GM12878 (cell line): ENCODE measurements around the gene TBL3. TPM values are rescaled to one million over a fixed set of nuclear protein-coding genes. Genes with fewer than 3 reads are reported as not detected.

Experiments
- CREB1 ChIP-seq: IDR thresholded peaks from 2 replicates; pipeline ENCODE4 v1.6.1; 2012; ENCODE audit warnings: low read depth, mild to moderate bottlenecking, inconsistent platforms
- FOXK2 ChIP-seq: fragments of 450-650 bp; IDR thresholded peaks from 2 replicates; pipeline ENCODE4 v1.6.1; 2017; ENCODE audit warnings: mild to moderate bottlenecking, moderate library complexity
- MEF2B ChIP-seq: fragments of 450-650 bp; IDR thresholded peaks from 2 replicates; pipeline ENCODE4 v1.6.1; 2018; ENCODE audit warnings: mild to moderate bottlenecking, moderate library complexity; ENCODE audit not compliant: partially characterized antibody, poor library complexity, severe bottlenecking
- MTA3 ChIP-seq: IDR thresholded peaks from 2 replicates; pipeline ENCODE4 v1.6.1; 2012; ENCODE audit warnings: low read length, inconsistent platforms, borderline replicate concordance
- MYB ChIP-seq: fragments of 150-350 bp; IDR thresholded peaks from 2 replicates; pipeline ENCODE4 v1.6.1; 2014; ENCODE audit warnings: mild to moderate bottlenecking, low read depth, low read length, borderline replicate concordance
- MYC ChIP-seq: IDR thresholded peaks from 2 replicates; pipeline ENCODE4 v1.6.1; 2011; ENCODE audit warnings: mild to moderate bottlenecking, low read length, moderate library complexity, inconsistent platforms; ENCODE audit not compliant: insufficient read depth, insufficient replicate concordance, insufficient read length, severe bottlenecking
- RFX5 ChIP-seq: IDR thresholded peaks from 2 replicates; pipeline ENCODE4 v1.6.1; 2011; ENCODE audit warnings: low read depth, low read length, improper control_type of control experiment
- SMARCA5 ChIP-seq: fragments of 450-650 bp; IDR thresholded peaks from 2 replicates; pipeline ENCODE4 v1.6.1; 2017; ENCODE audit warnings: mild to moderate bottlenecking
- SRF ChIP-seq, 2 experiments: IDR thresholded peaks; 2 replicates each; pipeline ENCODE4 v1.6.1; 2011; ENCODE audit warnings: low read depth in 2 of 2, low read length in 2 of 2, mild to moderate bottlenecking in 1 of 2, moderate library complexity in 1 of 2
- TARDBP ChIP-seq: IDR thresholded peaks from 2 replicates; pipeline ENCODE4 v1.6.1; 2016; ENCODE audit warnings: borderline replicate concordance
- ZBED1 ChIP-seq: IDR thresholded peaks from 2 replicates; pipeline ENCODE4 v1.6.1; 2016; ENCODE audit warnings: borderline replicate concordance
- ZNF384 ChIP-seq: IDR thresholded peaks from 2 replicates; pipeline ENCODE4 v1.6.1; 2012; ENCODE audit warnings: low read depth, mild to moderate bottlenecking, low read length, improper control_type of control experiment, borderline replicate concordance
- polyA plus RNA-seq, 11 experiments: library from polyadenylated mRNA; depleted of rRNA in 4 of 11; unstranded in 6 of 11; stranded (reverse) in 5 of 11; fragments of >200 nt; fragmentation: Nextera tagmentation in 4 of 11; fragmentation: Illumina TruSeq in 1 of 11; extraction: Ambion mirVana in 4 of 11; extraction: Trizol in 1 of 11; gene quantifications; 1 replicate in 1 of 11; 2 replicates in 10 of 11; pipeline versions ENCODE4 v1.2.1 to v1.2.3, GENCODE V29; 2011 to 2016; ENCODE audit warnings: inconsistent platforms in 2 of 11, missing spikeins in 2 of 11, low read depth in 1 of 11
- total RNA-seq, 4 experiments: library from RNA; depleted of rRNA in 3 of 4; stranded (reverse); fragments of >200 nt in 3 of 4; fragmentation: Illumina TruSeq in 1 of 4; extraction: Trizol in 1 of 4; gene quantifications; 2 replicates each; pipeline versions ENCODE4 v1.2.1 to v1.2.3, GENCODE V29; 2013 to 2021
- TF ChIP-seq, protein P1 (sequence below): IDR thresholded peaks from 2 replicates; pipeline ENCODE4 v1.6.1; 2012; ENCODE audit warnings: mild to moderate bottlenecking, low read depth, low read length
- TF ChIP-seq, protein P2 (sequence below): IDR thresholded peaks from 2 replicates; pipeline ENCODE4 v1.6.1; 2012; ENCODE audit warnings: improper control_type of control experiment, low read depth, low read length; ENCODE audit not compliant: insufficient replicate concordance
- TF ChIP-seq, protein P3 (sequence below): fragments of 450-650 bp; IDR thresholded peaks from 2 replicates; pipeline ENCODE4 v1.6.1; 2017; ENCODE audit warnings: mild to moderate bottlenecking, moderate library complexity

The TBL3 gene
- total and polyA plus RNA-seq, 10 of the 15 experiments (the other 5 are each of a cell fraction or from before 2014, with no cell fraction given), result 1.2 to 101 (median 34.2) TPM

DNA sequence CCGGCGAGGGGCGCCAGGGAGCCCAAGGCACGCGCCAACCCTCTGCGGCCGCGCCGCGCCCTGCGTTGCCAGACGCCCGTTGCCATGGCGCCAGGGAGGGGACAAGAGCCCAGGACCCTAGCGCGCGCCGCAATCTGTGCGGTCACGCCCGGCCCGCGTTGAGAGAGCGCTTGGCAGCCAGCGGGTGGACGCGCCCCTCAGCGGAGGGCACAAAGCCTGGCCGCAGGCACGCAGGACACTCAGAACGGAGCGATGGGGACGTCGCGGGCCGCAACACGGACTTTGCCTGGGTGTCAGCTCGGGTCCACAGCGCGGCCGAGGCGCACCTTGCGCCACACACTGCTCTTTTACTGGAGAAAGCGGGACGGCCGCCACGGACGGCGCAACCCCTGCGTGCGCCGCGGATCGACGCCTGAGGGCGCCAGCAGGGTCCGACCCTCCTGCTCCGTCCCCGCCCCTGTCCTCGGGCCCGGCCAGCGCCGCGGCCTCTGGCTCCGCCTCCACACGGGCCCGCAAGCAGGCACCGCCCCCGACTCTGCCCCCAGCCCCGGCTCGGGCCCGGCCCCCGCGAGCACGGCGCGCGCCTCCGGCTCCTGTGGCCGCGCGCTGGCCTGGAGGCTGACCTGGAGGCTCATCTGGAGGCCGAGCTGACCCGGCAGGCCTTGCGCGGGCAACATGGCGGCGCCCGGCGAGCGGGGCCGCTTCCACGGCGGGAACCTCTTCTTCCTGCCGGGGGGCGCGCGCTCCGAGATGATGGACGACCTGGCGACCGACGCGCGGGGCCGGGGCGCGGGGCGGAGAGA lies 11.9 kb downstream of the TBL3 start, which contains the start of gene GFER (continued):
- TF ChIP-seq, protein P1, sequence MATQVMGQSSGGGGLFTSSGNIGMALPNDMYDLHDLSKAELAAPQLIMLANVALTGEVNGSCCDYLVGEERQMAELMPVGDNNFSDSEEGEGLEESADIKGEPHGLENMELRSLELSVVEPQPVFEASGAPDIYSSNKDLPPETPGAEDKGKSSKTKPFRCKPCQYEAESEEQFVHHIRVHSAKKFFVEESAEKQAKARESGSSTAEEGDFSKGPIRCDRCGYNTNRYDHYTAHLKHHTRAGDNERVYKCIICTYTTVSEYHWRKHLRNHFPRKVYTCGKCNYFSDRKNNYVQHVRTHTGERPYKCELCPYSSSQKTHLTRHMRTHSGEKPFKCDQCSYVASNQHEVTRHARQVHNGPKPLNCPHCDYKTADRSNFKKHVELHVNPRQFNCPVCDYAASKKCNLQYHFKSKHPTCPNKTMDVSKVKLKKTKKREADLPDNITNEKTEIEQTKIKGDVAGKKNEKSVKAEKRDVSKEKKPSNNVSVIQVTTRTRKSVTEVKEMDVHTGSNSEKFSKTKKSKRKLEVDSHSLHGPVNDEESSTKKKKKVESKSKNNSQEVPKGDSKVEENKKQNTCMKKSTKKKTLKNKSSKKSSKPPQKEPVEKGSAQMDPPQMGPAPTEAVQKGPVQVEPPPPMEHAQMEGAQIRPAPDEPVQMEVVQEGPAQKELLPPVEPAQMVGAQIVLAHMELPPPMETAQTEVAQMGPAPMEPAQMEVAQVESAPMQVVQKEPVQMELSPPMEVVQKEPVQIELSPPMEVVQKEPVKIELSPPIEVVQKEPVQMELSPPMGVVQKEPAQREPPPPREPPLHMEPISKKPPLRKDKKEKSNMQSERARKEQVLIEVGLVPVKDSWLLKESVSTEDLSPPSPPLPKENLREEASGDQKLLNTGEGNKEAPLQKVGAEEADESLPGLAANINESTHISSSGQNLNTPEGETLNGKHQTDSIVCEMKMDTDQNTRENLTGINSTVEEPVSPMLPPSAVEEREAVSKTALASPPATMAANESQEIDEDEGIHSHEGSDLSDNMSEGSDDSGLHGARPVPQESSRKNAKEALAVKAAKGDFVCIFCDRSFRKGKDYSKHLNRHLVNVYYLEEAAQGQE, result no peak
- TF ChIP-seq MEF2B (no peak), CREB1 (no peak), MYC (no peak), ZNF384 (no peak), MTA3 (no peak), SRF (IDR thresholded peaks at IDR 0.05; ENCODE audit: low read depth in 2 of 2, low read length in 2 of 2) (no peak), SMARCA5 (peak; percentile 99), TARDBP (no peak), RFX5 (no peak), FOXK2 (no peak), ZBED1 (no peak), MYB (no peak)
- TF ChIP-seq, protein P2, sequence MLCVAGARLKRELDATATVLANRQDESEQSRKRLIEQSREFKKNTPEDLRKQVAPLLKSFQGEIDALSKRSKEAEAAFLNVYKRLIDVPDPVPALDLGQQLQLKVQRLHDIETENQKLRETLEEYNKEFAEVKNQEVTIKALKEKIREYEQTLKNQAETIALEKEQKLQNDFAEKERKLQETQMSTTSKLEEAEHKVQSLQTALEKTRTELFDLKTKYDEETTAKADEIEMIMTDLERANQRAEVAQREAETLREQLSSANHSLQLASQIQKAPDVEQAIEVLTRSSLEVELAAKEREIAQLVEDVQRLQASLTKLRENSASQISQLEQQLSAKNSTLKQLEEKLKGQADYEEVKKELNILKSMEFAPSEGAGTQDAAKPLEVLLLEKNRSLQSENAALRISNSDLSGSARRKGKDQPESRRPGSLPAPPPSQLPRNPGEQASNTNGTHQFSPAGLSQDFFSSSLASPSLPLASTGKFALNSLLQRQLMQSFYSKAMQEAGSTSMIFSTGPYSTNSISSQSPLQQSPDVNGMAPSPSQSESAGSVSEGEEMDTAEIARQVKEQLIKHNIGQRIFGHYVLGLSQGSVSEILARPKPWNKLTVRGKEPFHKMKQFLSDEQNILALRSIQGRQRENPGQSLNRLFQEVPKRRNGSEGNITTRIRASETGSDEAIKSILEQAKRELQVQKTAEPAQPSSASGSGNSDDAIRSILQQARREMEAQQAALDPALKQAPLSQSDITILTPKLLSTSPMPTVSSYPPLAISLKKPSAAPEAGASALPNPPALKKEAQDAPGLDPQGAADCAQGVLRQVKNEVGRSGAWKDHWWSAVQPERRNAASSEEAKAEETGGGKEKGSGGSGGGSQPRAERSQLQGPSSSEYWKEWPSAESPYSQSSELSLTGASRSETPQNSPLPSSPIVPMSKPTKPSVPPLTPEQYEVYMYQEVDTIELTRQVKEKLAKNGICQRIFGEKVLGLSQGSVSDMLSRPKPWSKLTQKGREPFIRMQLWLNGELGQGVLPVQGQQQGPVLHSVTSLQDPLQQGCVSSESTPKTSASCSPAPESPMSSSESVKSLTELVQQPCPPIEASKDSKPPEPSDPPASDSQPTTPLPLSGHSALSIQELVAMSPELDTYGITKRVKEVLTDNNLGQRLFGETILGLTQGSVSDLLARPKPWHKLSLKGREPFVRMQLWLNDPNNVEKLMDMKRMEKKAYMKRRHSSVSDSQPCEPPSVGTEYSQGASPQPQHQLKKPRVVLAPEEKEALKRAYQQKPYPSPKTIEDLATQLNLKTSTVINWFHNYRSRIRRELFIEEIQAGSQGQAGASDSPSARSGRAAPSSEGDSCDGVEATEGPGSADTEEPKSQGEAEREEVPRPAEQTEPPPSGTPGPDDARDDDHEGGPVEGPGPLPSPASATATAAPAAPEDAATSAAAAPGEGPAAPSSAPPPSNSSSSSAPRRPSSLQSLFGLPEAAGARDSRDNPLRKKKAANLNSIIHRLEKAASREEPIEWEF, result no peak
- TF ChIP-seq, protein P3, sequence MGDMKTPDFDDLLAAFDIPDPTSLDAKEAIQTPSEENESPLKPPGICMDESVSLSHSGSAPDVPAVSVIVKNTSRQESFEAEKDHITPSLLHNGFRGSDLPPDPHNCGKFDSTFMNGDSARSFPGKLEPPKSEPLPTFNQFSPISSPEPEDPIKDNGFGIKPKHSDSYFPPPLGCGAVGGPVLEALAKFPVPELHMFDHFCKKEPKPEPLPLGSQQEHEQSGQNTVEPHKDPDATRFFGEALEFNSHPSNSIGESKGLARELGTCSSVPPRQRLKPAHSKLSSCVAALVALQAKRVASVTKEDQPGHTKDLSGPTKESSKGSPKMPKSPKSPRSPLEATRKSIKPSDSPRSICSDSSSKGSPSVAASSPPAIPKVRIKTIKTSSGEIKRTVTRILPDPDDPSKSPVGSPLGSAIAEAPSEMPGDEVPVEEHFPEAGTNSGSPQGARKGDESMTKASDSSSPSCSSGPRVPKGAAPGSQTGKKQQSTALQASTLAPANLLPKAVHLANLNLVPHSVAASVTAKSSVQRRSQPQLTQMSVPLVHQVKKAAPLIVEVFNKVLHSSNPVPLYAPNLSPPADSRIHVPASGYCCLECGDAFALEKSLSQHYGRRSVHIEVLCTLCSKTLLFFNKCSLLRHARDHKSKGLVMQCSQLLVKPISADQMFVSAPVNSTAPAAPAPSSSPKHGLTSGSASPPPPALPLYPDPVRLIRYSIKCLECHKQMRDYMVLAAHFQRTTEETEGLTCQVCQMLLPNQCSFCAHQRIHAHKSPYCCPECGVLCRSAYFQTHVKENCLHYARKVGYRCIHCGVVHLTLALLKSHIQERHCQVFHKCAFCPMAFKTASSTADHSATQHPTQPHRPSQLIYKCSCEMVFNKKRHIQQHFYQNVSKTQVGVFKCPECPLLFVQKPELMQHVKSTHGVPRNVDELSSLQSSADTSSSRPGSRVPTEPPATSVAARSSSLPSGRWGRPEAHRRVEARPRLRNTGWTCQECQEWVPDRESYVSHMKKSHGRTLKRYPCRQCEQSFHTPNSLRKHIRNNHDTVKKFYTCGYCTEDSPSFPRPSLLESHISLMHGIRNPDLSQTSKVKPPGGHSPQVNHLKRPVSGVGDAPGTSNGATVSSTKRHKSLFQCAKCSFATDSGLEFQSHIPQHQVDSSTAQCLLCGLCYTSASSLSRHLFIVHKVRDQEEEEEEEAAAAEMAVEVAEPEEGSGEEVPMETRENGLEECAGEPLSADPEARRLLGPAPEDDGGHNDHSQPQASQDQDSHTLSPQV, result 0 out of 2 replicates have a peak, but pooled peaks have one; percentile 48
